HCT116 (cell line): Measurements from ENCODE around the gene OR2B2. TPM values are rescaled to one million over a fixed set of nuclear protein-coding genes. Genes with fewer than 3 reads are reported as not detected.

Source experiments
- ATAC-seq: fragments of 200-7000 bp; cut with Tn5 transposase; 2 replicates; pipeline ENCODE4 v1.9.1; 2020; ENCODE audit warnings: mild to moderate bottlenecking, moderate library complexity
- BruUV-seq: library from RNA; stranded (reverse); fragments of 400-500 nt; replicated peaks from 2 replicates; lab custom pipeline; 2021; lab: Mats Ljungman, UMichigan
- CTCF ChIA-PET: fragments of 300-600 bp; sonication (Branson Sonifier 250); formaldehyde crosslinking; loops from one replicate; lab custom pipeline; 2021; ENCODE audit warnings: antibody characterized with exemption; lab: Charles Lee
- POLR2A ChIA-PET: fragments of 300-600, 350-600 bp; sonication (Branson Sonifier 250); formaldehyde crosslinking; loops from one replicate; lab custom pipeline; 2021; ENCODE audit warnings: antibody characterized with exemption; lab: Charles Lee
- RAD21 ChIA-PET, 2 experiments: fragments of 300-600 bp; sonication (Branson Sonifier 250); formaldehyde crosslinking; loops; one replicate each; lab custom pipeline; 2023; ENCODE audit warnings: low total read pairs in 2 of 2; ENCODE audit not compliant: uncharacterized antibody in 2 of 2, unreplicated experiment in 2 of 2, low non-redundant PET in 1 of 2; lab: Charles Lee
- DNase-seq: peaks from one replicate; pipeline ENCODE4 v3.0.0-alpha.2; 2010; ENCODE audit warnings: low read depth, low spot score
- H2AFZ ChIP-seq: fragments of 200-600 bp; shearing (Covaris generic), sonication (generic); 2 replicates; pipeline ENCODE4 v1.6.1; 2017; ENCODE audit warnings: low read depth, mixed run types, mixed read lengths, antibody characterized with exemption, low read length; ENCODE audit not compliant: poor library complexity, severe bottlenecking
- H3K27ac ChIP-seq: 2 replicates; pipeline ENCODE4 v1.5.1; 2012; ENCODE audit warnings: low read depth, low read length
- H3K27me3 ChIP-seq: fragments of 200-600 bp; sonication (generic); 2 replicates; pipeline ENCODE4 v1.6.1; 2016; ENCODE audit warnings: mixed run types, low read length, mixed read lengths; ENCODE audit not compliant: insufficient read depth
- H3K36me3 ChIP-seq, 2 experiments: fragments of 200-500 bp in 1 of 2; fragments of 200-600 bp in 1 of 2; sonication (Bioruptor generic) in 1 of 2; sonication (generic) in 1 of 2; 2 replicates each; pipeline versions ENCODE4 v1.5.1 to v1.6.1; 2014 to 2016; ENCODE audit warnings: low read length in 2 of 2, inconsistent platforms in 1 of 2, mixed read lengths in 1 of 2, mixed run types in 1 of 2; ENCODE audit not compliant: insufficient read depth in 2 of 2, control insufficient read depth in 1 of 2
- H3K4me1 ChIP-seq, 2 experiments: fragments of 200-600 bp in 1 of 2; sonication (generic) in 1 of 2; 2 replicates each; pipeline versions ENCODE4 v1.5.1 to v1.6.1; 2012 to 2017; ENCODE audit warnings: low read length in 2 of 2, inconsistent platforms in 1 of 2, mild to moderate bottlenecking in 1 of 2, mixed read lengths in 1 of 2, mixed run types in 1 of 2, moderate library complexity in 1 of 2; ENCODE audit not compliant: insufficient read depth in 2 of 2, control insufficient read depth in 1 of 2
- H3K4me2 ChIP-seq: fragments of 200-600 bp; sonication (generic); 2 replicates; pipeline ENCODE4 v1.6.1; 2017; ENCODE audit warnings: mixed run types, low read length, mixed read lengths
- H3K4me3 ChIP-seq, 2 experiments: fragments of 200-600 bp in 1 of 2; sonication (generic) in 1 of 2; replicated peaks in 1 of 2; 2 replicates each; pipeline ENCODE4 v1.5.1; 2011 to 2016; ENCODE audit warnings: low read length in 2 of 2, control low read depth in 1 of 2, low read depth in 1 of 2, mild to moderate bottlenecking in 1 of 2, mixed read lengths in 1 of 2, mixed run types in 1 of 2
- H3K79me2 ChIP-seq: fragments of 200-600 bp; sonication (generic); 2 replicates; pipeline ENCODE4 v1.6.1; 2017; ENCODE audit warnings: mild to moderate bottlenecking, mixed run types, low read length, moderate library complexity, mixed read lengths; ENCODE audit not compliant: insufficient read depth
- H3K9ac ChIP-seq: fragments of 200-600 bp; sonication (generic); 2 replicates; pipeline ENCODE4 v1.6.1; 2016; ENCODE audit warnings: low read length, mixed read lengths
- H3K9me2 ChIP-seq: fragments of 200-600 bp; sonication (generic), shearing (Covaris generic); 2 replicates; pipeline ENCODE4 v1.6.1; 2017; ENCODE audit warnings: mixed run types, mild to moderate bottlenecking, moderate library complexity; ENCODE audit not compliant: insufficient read depth
- H3K9me3 ChIP-seq, 2 experiments: fragments of 200-500 bp in 1 of 2; fragments of 200-600 bp in 1 of 2; sonication (Bioruptor generic) in 1 of 2; sonication (generic) in 1 of 2; 2 replicates each; pipeline ENCODE4 v1.6.1; 2014 to 2017; ENCODE audit warnings: low read length in 2 of 2, mixed read lengths in 2 of 2, inconsistent platforms in 1 of 2, low read depth in 1 of 2, mild to moderate bottlenecking in 1 of 2, mixed run types in 1 of 2, moderate library complexity in 1 of 2; ENCODE audit not compliant: control insufficient read depth in 1 of 2, insufficient read depth in 1 of 2
- H4K20me1 ChIP-seq: fragments of 200-600 bp; sonication (generic), shearing (Covaris generic); 2 replicates; pipeline ENCODE4 v1.6.1; 2017; ENCODE audit warnings: mixed run types, mild to moderate bottlenecking, moderate library complexity; ENCODE audit not compliant: insufficient read depth
- CBX3 ChIP-seq: IDR thresholded peaks from 2 replicates; pipeline ENCODE4 v1.6.1; 2012; ENCODE audit warnings: low read depth
- EGR1 ChIP-seq: IDR thresholded peaks from 2 replicates; pipeline ENCODE4 v1.6.1; 2012; ENCODE audit warnings: low read depth
- ELF1 ChIP-seq: IDR thresholded peaks from 2 replicates; pipeline ENCODE4 v1.6.1; 2012; ENCODE audit warnings: low read depth, borderline replicate concordance
- EZH2phosphoT487 ChIP-seq: fragments of 200-600 bp; IDR thresholded peaks from 2 replicates; pipeline ENCODE4 v1.6.1; 2018; ENCODE audit warnings: antibody characterized with exemption, borderline replicate concordance
- JUND ChIP-seq: IDR thresholded peaks from 2 replicates; pipeline ENCODE4 v1.6.1; 2012
- SP1 ChIP-seq: IDR thresholded peaks from 2 replicates; pipeline ENCODE4 v1.6.1; 2012; ENCODE audit warnings: low read depth
- SRF ChIP-seq: IDR thresholded peaks from 2 replicates; pipeline ENCODE4 v1.6.1; 2012; ENCODE audit warnings: low read depth
- intact Hi-C: fragments of 100-400 bp; cut with micrococcal nuclease; formaldehyde crosslinking; loops from 2 replicates; pipeline ENCODE4 v1.10.0; 2022
- total RNA-seq: library from RNA; stranded (reverse); gene quantifications from one replicate; pipeline ENCODE4 v1.2.1, GENCODE V29; 2021; ENCODE audit not compliant: unreplicated experiment

Gene OR2B2
- total RNA-seq, 1 experiment from 2014 or later = not detected

GRCh38 chr6:27867051-27867944 lies 44.9 kb downstream of the OR2B2 start:
- no TSS peak for BruUV-seq
- intact Hi-C loops = no loop called here
- no peak for ATAC-seq
- no peak overlapping the region for H2AFZ ChIP-seq
- peaks cover 2 to 8% of the 10 kb centered on the region in 2 experiments; a peak in 2 of 4 replicates for H3K4me1 ChIP-seq
- no peaks in the 10 kb centered on the region for H4K20me1 ChIP-seq
- no peaks in the 10 kb centered on the region for H3K9me3 ChIP-seq
- H3K9ac ChIP-seq = no peak overlapping the region
- H3K9me2 ChIP-seq = no peaks in the 10 kb centered on the region
- no peak for TF ChIP-seq EGR1
- no peak for TF ChIP-seq CBX3
- TF ChIP-seq ELF1 = no peak
- no peak for TF ChIP-seq SRF
- TF ChIP-seq JUND = no peak
- no peaks in the 10 kb centered on the region for H3K27me3 ChIP-seq
- H3K36me3 ChIP-seq = no peaks in the 10 kb centered on the region
- DNase-seq = no peak
- no peak overlapping the region for H3K27ac ChIP-seq
- no peaks in the 10 kb centered on the region for H3K79me2 ChIP-seq
- H3K4me3 ChIP-seq = no peak overlapping the region
- RAD21 ChIA-PET = no interaction called here
- no peak overlapping the region for H3K4me2 ChIP-seq
- CTCF ChIA-PET = no interaction called here
- POLR2A ChIA-PET = interaction anchor here (1.2 to 2.3 kb wide), 2 partner anchors 26 to 29 kb away, joined by 3 to 8 read pairs; a partner anchor contains a TSS

DNA sequence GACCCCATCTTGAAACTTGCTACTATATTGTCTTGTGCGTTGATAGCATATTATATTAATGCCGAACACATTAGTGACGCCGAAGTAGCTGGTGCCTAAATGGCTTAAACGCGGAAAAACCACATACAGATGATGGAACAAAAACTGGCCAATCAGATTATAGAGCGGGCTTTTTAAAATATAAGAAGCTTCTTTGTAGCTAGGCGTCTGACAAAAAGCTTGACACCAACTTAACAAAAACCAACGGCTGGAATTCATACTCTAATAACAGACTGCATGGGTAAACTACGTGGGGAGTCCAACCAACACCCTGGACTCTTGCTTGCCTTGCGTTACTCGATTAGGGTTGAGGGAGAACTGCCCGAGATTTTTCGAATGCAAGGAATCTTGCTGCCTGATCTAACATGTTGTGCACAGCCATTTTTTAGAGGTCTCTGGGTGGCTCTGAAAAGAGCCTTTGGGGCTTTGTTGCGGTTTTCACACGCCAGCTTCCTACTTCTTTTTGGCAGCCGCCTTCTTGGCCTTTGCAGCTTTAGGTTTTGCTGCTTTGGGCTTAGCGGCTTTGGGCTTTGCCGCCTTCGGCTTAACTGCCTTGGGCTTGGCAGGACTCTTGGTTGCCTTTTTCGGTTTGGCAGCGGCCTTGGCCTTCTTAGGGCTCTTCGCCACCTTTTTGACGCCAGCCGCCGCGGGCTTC lies 45.7 kb downstream of the OR2B2 start:
- ChIA-PET RAD21 (no interaction called here), POLR2A (interaction anchor here (1.2 to 2.3 kb wide), 2 partner anchors 27 to 28 kb away, joined by 3 to 8 read pairs; a partner anchor contains a TSS), CTCF (no interaction called here)
- no peak for ATAC-seq
- no peak for TF ChIP-seq EGR1
- no peak for TF ChIP-seq EZH2phosphoT487
- no peak for TF ChIP-seq ELF1
- TF ChIP-seq SP1 = no peak
- peaks cover 2 to 9% of the 10 kb centered on the region in 2 experiments; a peak in 2 of 4 replicates for H3K4me1 ChIP-seq
- H3K36me3 ChIP-seq = no peaks in the 10 kb centered on the region
- H3K9me3 ChIP-seq = no peaks in the 10 kb centered on the region
- BruUV-seq = no TSS peak
- no peak overlapping the region for H3K27ac ChIP-seq
- intact Hi-C loops = no loop called here
- H3K79me2 ChIP-seq = no peaks in the 10 kb centered on the region
- peaks cover 2% of the 10 kb centered on the region; the same call in 1 of the 2 replicates for H3K9me2 ChIP-seq
- H2AFZ ChIP-seq = no peak overlapping the region
- no peak overlapping the region for H3K9ac ChIP-seq
- no peaks in the 10 kb centered on the region for H3K27me3 ChIP-seq
- H3K4me3 ChIP-seq = no peak overlapping the region
- no peak overlapping the region for H3K4me2 ChIP-seq
- no peaks in the 10 kb centered on the region for H4K20me1 ChIP-seq
- no peak for DNase-seq
